HL-60 (cell line): Measurements from ENCODE around the gene SLC6A6.
A peak's percentile ranks its signal among the peaks of the same experiment; 100 is the strongest.

Experiments
- DNase-seq, 2 experiments: peaks; one replicate each; pipeline ENCODE4 v3.0.0-alpha.2; 2010 to 2020; ENCODE audit warnings: low read depth in 1 of 2, low spot score in 1 of 2
- H3K27ac ChIP-seq: fragments of 250-450 bp; sonication (Bioruptor Pico); replicated peaks from 2 replicates; pipeline ENCODE4 v1.5.1; 2020; ENCODE audit warnings: mild to moderate bottlenecking, moderate library complexity
- H3K27me3 ChIP-seq: fragments of 250-450 bp; sonication (Bioruptor Pico); 2 replicates; pipeline ENCODE4 v1.5.1; 2021; ENCODE audit warnings: mild to moderate bottlenecking, moderate library complexity; ENCODE audit not compliant: insufficient read depth, poor library complexity, severe bottlenecking
- H3K4me3 ChIP-seq: replicated peaks from 2 replicates; pipeline ENCODE4 v1.5.1; 2011; ENCODE audit warnings: mild to moderate bottlenecking, control low read depth, low read length; ENCODE audit not compliant: insufficient read depth
- GABPA ChIP-seq: IDR thresholded peaks from 2 replicates; pipeline ENCODE4 v1.6.1; 2012; ENCODE audit warnings: low read depth
- POLR2AphosphoS5 ChIP-seq: IDR thresholded peaks from 2 replicates; pipeline ENCODE4 v1.6.1; 2012; ENCODE audit warnings: low read depth
- SPI1 ChIP-seq: IDR thresholded peaks from 2 replicates; pipeline ENCODE4 v1.6.1; 2012; ENCODE audit warnings: low read depth, mild to moderate bottlenecking, borderline replicate concordance
- TF ChIP-seq, protein P1 (sequence below): IDR thresholded peaks from 2 replicates; pipeline ENCODE4 v1.6.1; 2012; ENCODE audit warnings: low read depth; ENCODE audit not compliant: insufficient replicate concordance
- TF ChIP-seq, protein P2 (sequence below): IDR thresholded peaks from one replicate; pipeline ENCODE4 v1.5.1; 2011; ENCODE audit warnings: low read length, control low read depth, inconsistent platforms; ENCODE audit not compliant: insufficient read depth

The SLC6A6 gene

DNA sequence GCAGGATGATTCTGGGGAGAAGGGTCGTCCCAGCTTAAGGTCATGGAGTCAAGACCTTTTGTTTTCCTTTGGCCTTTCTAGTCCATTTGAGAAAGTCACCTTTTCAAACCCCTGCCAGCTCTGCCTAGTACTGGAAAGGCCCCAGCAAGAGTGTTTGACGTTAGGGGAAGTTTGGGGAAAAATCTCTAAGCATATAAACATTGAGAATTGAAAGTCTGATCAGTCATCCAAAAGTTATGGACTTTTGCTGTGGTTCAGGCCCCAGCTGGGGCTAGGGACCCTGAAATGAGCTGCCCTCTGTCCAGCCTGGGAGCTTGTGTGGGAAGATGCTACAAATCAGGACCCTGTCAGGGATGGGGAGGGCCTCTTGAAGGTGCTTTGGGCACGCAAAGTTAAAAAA lies 21.6 kb downstream of the SLC6A6 start:
- no peak for DNase-seq
- TF ChIP-seq, protein P1, sequence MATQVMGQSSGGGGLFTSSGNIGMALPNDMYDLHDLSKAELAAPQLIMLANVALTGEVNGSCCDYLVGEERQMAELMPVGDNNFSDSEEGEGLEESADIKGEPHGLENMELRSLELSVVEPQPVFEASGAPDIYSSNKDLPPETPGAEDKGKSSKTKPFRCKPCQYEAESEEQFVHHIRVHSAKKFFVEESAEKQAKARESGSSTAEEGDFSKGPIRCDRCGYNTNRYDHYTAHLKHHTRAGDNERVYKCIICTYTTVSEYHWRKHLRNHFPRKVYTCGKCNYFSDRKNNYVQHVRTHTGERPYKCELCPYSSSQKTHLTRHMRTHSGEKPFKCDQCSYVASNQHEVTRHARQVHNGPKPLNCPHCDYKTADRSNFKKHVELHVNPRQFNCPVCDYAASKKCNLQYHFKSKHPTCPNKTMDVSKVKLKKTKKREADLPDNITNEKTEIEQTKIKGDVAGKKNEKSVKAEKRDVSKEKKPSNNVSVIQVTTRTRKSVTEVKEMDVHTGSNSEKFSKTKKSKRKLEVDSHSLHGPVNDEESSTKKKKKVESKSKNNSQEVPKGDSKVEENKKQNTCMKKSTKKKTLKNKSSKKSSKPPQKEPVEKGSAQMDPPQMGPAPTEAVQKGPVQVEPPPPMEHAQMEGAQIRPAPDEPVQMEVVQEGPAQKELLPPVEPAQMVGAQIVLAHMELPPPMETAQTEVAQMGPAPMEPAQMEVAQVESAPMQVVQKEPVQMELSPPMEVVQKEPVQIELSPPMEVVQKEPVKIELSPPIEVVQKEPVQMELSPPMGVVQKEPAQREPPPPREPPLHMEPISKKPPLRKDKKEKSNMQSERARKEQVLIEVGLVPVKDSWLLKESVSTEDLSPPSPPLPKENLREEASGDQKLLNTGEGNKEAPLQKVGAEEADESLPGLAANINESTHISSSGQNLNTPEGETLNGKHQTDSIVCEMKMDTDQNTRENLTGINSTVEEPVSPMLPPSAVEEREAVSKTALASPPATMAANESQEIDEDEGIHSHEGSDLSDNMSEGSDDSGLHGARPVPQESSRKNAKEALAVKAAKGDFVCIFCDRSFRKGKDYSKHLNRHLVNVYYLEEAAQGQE = no peak
- TF ChIP-seq, protein P2, sequence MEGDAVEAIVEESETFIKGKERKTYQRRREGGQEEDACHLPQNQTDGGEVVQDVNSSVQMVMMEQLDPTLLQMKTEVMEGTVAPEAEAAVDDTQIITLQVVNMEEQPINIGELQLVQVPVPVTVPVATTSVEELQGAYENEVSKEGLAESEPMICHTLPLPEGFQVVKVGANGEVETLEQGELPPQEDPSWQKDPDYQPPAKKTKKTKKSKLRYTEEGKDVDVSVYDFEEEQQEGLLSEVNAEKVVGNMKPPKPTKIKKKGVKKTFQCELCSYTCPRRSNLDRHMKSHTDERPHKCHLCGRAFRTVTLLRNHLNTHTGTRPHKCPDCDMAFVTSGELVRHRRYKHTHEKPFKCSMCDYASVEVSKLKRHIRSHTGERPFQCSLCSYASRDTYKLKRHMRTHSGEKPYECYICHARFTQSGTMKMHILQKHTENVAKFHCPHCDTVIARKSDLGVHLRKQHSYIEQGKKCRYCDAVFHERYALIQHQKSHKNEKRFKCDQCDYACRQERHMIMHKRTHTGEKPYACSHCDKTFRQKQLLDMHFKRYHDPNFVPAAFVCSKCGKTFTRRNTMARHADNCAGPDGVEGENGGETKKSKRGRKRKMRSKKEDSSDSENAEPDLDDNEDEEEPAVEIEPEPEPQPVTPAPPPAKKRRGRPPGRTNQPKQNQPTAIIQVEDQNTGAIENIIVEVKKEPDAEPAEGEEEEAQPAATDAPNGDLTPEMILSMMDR = no peak
- TF ChIP-seq SPI1 (no peak), GABPA (no peak), POLR2AphosphoS5 (no peak)
- Histone ChIP-seq H3K27ac (no peak overlapping the region), H3K4me3 (no peak overlapping the region), H3K27me3 (no peaks in the 10 kb centered on the region)

DNA sequence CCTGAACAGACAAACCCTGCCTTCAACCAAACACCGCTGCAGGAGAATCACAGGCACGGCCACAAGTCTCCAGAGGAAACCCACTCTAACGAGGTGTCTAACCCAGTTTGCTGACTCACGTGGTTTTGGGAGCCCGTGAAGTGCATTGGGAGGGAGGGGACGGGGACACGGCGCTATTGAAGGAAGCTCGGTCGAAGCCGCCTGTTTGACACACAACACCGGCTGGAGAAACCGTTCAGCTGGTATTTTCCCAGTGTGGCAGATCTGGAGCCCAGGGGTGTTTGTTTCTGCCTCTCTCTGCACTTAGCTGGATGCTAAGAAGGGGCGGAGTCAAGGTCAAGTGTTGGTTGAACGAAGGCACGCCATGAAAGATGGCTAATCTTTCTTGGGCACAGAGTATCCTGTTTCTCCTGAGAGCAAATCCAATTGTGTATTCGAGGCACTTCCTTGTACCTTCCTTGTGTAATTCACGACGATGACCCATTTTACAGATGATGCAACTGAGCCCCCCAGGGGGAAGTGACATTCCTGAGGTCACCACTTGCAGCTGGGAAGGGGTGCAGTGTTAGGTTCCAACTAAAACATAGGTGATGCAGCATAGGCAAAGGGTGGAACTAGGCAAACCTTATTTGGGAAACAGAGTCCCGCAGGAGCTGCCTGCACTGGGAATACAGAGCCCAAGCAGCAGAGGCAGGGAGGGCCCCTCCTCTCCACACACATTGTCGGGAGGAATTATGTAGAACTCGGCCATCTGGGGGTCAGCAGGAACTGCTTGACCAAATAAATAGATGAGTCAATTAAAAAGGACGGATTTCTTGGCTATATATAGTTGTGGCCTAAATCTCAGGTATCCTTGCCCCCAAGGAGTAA lies 22.5 kb downstream of the SLC6A6 start:
- peak in 1 of 2 experiments; percentile 55 for DNase-seq
- no peaks in the 10 kb centered on the region for H3K27me3 ChIP-seq
- H3K4me3 ChIP-seq = no peak overlapping the region
- peak overlapping the region; percentile 12 for H3K27ac ChIP-seq
- TF ChIP-seq SPI1 (no peak), POLR2AphosphoS5 (no peak), GABPA (no peak)
- TF ChIP-seq, protein P1 = no peak
- TF ChIP-seq, protein P2 = no peak

DNA sequence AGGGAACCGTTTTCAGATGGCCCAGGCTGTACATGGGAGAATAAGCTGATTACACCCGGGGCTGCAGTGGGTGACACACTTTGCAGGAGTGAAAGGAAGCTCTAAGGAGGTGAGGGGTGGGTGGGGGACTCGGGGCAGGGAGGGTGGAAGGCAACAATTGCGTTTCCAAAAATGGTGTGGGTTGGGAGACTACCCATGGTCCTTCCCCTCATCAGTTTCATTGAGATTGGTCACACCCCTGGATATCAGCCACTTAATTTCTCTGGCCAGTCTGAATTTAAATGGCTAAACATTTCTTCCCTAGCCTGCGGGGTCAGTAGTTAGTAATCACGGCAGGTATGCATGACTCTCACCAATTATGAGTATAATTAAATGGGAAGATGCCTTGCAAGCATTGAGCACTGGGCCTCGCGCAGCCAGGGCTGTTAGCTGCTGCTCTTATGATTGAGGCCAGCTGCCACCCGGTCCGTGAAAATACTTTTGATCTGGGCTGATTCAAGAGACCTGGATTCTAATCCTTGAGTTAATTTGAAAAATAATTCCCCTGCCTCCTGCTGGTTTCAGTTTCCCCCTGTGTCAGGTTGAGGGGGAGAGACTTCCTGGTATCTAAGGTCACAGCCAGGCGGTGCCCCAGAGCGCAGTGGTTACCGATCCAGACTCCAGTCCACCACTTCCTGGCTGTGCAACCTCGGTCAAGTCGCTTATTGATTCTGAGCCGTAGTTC lies 23.3 kb downstream of the SLC6A6 start:
- H3K27me3 ChIP-seq = no peaks in the 10 kb centered on the region
- peak overlapping the region; percentile 53 for H3K27ac ChIP-seq
- peak; percentile 74 to 79 for DNase-seq
- no peak overlapping the region for H3K4me3 ChIP-seq
- TF ChIP-seq, protein P1 = no peak
- TF ChIP-seq SPI1 = peak; percentile 35; the same call in 1 of the 2 replicates
